Measurements from ENCODE around the gene CXCL11. TPM values are rescaled to one million over a fixed set of nuclear protein-coding genes. Genes with fewer than 3 reads are reported as not detected.

Gene CXCL11
- total RNA-seq, 1 donor from 2014 or later: not detected

- ATAC-seq (no peak), DNase-seq (no peak)
- peaks cover 5% of the 10 kb centered on the region for H3K4me1 ChIP-seq
- H3K4me3 ChIP-seq: no peak overlapping the region
- no peak for TF ChIP-seq CTCF (IDR thresholded peaks at IDR 0.05)
- no peaks in the 10 kb centered on the region for H3K9me3 ChIP-seq
- intact Hi-C loops (cut with DNase I): no loop called here
- no peaks in the 10 kb centered on the region for H3K36me3 ChIP-seq
- no peak overlapping the region for H3K27ac ChIP-seq
- no peaks in the 10 kb centered on the region for H3K27me3 ChIP-seq
Observed at GRCh38 chr4:76009311-76009710, 26.6 kb downstream of the CXCL11 start.

- DNase-seq (no peak), ATAC-seq (no peak)
- intact Hi-C loops (cut with DNase I): no loop called here
- Histone ChIP-seq H3K4me1 (peaks cover 5% of the 10 kb centered on the region), H3K36me3 (no peaks in the 10 kb centered on the region), H3K4me3 (no peak within 1 kb of the TSS), H3K27ac (no peak within 1 kb of the TSS), H3K27me3 (no peaks in the 10 kb centered on the region), H3K9me3 (no peaks in the 10 kb centered on the region)
- no peak for TF ChIP-seq CTCF (IDR thresholded peaks at IDR 0.05)
Observed at GRCh38 chr4:76007089-76007862, 28.6 kb downstream of the CXCL11 start, which contains the start of gene CXCL9. Gene CXCL9, minus strand, starts transcription at chr4:76007509. Its CDS starts 60 bp downstream, at chr4:76007449.

- ATAC-seq (no peak), DNase-seq (no peak)
- no peaks in the 10 kb centered on the region for H3K4me1 ChIP-seq
- H3K27ac ChIP-seq: no peak overlapping the region
- no peak for TF ChIP-seq CTCF (IDR thresholded peaks at IDR 0.05)
- H3K4me3 ChIP-seq: no peak overlapping the region
- H3K9me3 ChIP-seq: no peaks in the 10 kb centered on the region
- intact Hi-C loops (cut with DNase I): no loop called here
- no peaks in the 10 kb centered on the region for H3K36me3 ChIP-seq
- no peaks in the 10 kb centered on the region for H3K27me3 ChIP-seq
Observed at GRCh38 chr4:76003620-76004019, 32.2 kb downstream of the CXCL11 start.

GRCh38 chr4:76003035-76003434 lies 32.8 kb downstream of the CXCL11 start:
- no peak for TF ChIP-seq CTCF (IDR thresholded peaks at IDR 0.05)
- Histone ChIP-seq H3K27ac (no peak overlapping the region), H3K36me3 (no peaks in the 10 kb centered on the region), H3K27me3 (no peaks in the 10 kb centered on the region), H3K9me3 (no peaks in the 10 kb centered on the region), H3K4me3 (no peak overlapping the region), H3K4me1 (no peaks in the 10 kb centered on the region)
- intact Hi-C loops (cut with DNase I): no loop called here
- DNase-seq (no peak), ATAC-seq (peak; percentile 82)

- DNase-seq: no peak
- no peaks in the 10 kb centered on the region for H3K9me3 ChIP-seq
- no peak overlapping the region for H3K27ac ChIP-seq
- TF ChIP-seq CTCF (IDR thresholded peaks at IDR 0.05): no peak
- no peaks in the 10 kb centered on the region for H3K4me1 ChIP-seq
- H3K27me3 ChIP-seq: no peaks in the 10 kb centered on the region
- no peak overlapping the region for H3K4me3 ChIP-seq
- intact Hi-C loops (cut with DNase I): no loop called here
- no peaks in the 10 kb centered on the region for H3K36me3 ChIP-seq
- ATAC-seq: peak; percentile 56
Observed at GRCh38 chr4:76002176-76002575, 33.7 kb downstream of the CXCL11 start.
